Mesangial cell (primary cell): ENCODE measurements around the gene PPP1R36. TPM values are rescaled to one million over a fixed set of nuclear protein-coding genes. Genes with fewer than 3 reads are reported as not detected.

Experiments used
- total RNA-seq: library from RNA; depleted of rRNA; stranded (reverse); fragments of >200 nt; gene quantifications from 2 replicates; pipeline ENCODE4 v1.2.3, GENCODE V29; 2015

The PPP1R36 gene, protein sequence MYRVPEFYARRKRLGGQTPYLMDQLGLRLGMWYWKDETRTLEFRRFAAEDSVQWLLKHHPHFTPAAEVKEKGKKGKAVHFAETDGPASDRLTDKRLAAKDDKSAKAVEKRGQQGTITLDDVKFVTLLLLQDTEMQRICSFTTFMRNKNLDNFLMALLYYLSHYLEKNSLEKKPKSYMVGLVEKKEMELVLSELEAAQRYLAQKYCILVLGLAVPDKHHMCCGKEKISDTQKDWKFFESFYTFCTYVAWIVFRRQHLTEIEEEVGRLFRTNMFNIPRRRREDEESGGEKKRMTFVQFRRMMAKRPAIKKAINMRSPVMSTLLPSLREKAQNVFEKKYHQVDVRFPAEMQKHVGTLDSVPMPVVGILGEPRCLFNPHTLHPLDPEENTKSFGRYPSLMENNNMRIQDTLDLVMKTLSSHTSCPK
- total RNA-seq: 0.25 and 0.33 TPM in 2 replicates

DNA sequence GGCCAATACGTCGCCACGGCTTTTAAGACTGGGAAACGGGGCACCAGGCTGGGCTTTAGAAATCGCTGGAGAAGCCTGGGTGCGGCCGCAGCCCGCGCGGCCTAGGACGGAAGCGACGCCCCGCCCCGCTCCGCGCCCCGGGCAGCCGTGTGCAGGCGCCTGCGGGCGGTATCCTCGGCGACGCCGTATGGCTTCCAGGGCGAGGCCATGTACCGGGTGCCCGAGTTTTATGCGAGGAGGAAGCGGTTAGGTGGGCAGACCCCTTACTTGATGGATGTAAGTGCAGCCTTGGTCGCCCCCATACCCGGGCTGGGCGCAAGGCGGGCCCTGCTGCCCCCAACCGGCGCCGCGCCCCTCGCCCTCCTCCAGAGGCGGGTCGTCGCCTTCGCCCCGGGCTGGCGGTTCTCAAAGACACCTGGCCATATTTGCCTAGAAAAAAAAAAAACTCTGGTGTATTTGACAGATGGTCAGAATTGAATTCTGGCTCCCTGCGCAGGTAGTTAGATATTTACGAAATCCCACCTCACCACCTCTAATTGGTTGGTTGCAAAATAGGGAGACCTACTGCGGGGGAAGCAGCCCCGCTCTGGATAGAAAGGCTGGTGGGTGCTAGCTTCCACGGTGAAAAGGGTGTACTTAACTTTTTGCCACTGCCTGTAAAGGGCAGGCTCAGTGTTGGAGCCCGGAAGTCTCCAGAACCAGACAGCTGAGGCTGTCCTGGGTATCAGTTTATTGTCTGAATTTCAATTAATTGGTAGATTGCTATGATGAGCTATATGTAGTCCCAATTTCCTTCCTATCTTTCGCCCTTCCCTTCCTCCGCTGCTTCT, at the start of gene PPP1R36:
Gene PPP1R36 (plus strand): TSS at position 171 of the 830 bp plus-strand sequence. CDS start 37 bp downstream, at position 208.

DNA sequence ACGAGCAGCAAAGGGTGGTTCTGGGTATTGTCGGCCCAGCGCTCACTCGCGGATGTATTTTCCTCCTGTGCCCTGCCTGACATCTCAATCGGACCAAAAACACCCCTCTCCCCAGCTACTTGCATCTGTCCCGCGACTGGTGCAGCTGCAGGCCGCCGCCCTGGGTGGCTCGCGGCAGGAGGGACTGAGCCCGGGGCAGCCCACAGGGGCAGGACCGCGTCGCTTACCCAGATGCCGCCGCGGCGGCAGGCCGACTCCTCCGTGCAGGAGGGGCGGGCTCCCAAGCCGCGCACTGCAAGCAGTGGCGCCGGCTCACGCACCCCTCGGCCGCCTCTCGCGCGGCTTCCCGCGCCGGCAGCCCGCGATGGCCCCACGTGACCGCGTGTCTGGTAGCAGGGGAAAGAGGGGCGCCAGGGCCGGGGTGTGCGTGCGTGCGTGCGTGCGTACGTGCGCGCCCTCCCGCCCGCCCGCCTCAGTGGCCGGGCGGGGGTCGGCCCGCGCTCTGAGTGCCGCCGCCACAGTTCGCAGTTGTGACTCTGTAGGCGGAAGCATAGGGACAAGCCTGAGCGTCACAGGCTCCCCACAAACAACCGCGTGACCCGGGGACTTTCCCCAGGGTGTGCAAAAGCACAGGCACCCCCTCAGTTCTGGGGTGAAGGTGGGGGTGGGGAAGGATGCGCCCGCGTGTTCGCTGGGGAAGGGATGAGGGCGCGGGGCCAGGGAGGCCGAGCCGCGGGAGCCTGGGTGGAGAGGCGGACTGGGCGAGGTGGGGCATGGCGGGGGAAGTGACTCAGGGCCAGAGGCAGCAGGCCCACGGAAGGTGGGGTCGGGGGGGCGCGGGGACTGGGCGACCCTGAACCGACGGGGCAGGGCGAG, 46.1 kb upstream of the PPP1R36 start, which contains the start of gene ZBTB25:
Gene ZBTB25 (minus strand): TSS at position 405 of the 876 bp plus-strand sequence. CDS start 13,305 bp downstream, outside the sequence.

GRCh38 chr14:64504310-64504896, 45.4 kb upstream of the PPP1R36 start, which contains the start of gene ZBTB1:
TSS of gene ZBTB1 (plus strand) at chr14:64504770. CDS start at chr14:64521505, 16,735 bp downstream.

DNA sequence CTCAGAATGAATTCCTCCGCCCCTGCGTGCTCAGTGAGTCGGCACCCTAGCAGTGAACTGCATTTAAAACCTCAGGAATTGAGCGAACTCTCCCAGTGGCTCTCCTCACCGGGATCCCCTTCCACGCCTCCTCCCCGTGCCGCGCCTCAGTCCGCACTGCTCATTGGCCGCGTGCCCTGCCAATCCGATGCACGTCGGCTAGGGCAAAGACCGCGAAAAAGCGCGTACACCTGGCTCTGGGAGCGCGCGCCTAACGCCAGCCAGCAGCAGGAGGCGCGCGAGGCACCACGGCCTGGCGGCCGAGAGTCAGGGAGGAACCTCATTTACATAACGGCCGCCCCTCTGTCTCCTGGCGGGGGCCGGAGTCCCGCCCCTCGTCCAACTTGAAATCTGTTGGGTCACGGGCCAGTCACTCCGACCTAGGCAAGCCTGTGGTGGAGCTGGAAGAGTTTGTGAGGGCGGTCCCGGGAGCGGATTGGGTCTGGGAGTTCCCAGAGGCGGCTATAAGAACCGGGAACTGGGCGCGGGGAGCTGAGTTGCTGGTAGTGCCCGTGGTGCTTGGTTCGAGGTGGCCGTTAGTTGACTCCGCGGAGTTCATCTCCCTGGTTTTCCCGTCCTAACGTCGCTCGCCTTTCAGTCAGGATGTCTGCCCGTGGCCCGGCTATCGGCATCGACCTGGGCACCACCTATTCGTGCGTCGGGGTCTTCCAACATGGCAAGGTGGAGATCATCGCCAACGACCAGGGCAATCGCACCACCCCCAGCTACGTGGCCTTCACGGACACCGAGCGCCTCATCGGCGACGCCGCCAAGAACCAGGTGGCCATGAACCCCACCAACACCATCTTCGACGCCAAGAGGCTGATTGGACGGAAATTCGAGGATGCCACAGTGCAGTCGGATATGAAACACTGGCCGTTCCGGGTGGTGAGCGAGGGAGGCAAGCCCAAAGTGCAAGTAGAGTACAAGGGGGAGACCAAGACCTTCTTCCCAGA, 9.3 kb upstream of the PPP1R36 start, which contains the start of gene HSPA2:
Gene HSPA2 (plus strand): TSS at position 534 of the 995 bp plus-strand sequence. CDS start 109 bp downstream, at position 643.

Other genes with a start within 250 kb of the PPP1R36 start
- gene MTHFD1, start 161.6 kb upstream of the PPP1R36 start, total RNA-seq: 43.1 and 89.1 TPM in 2 replicates
- gene AKAP5, start 84.5 kb upstream of the PPP1R36 start, total RNA-seq: 0.98 and 7.0 TPM in 2 replicates
- gene ZBTB25, start 46.1 kb upstream of the PPP1R36 start, total RNA-seq: 3.6 and 8.9 TPM in 2 replicates
- gene ZBTB1, start 45.2 kb upstream of the PPP1R36 start, total RNA-seq: 17.3 and 30.6 TPM in 2 replicates
- gene HSPA2, start 9.2 kb upstream of the PPP1R36 start, total RNA-seq: 44.0 and 49.8 TPM in 2 replicates
- gene PLEKHG3, start 154.5 kb downstream of the PPP1R36 start, total RNA-seq: 60.0 and 136 TPM in 2 replicates